Heart left ventricle (tissue), 16 donors: Measurements from ENCODE around the gene KLF2. TPM values are rescaled to one million over a fixed set of nuclear protein-coding genes. Genes with fewer than 3 reads are reported as not detected.

Source experiments
- ATAC-seq, 4 donors: fragments of 200-7000 bp; cut with Tn5 transposase; one replicate each; pipeline ENCODE4 v1.9.1; 2020 to 2022; ENCODE audit warnings: moderate library complexity in 4 of 4, mild to moderate bottlenecking in 3 of 4, moderate number of reproducible peaks in 1 of 4
- DNase-seq, 5 donors: peaks; one replicate each; pipeline ENCODE4 v3.0.0-alpha.2; 2020
- H3K27ac ChIP-seq, 12 donors: fragments of 200-600 bp; sonication (generic) in 4 of 12; one replicate each; pipeline versions ENCODE4 v1.5.0 to v1.8.0; 2016 to 2022; ENCODE audit warnings: mild to moderate bottlenecking in 2 of 12
- H3K27me3 ChIP-seq, 9 donors: fragments of 200-600 bp; sonication (generic) in 2 of 9; one replicate each; pipeline versions ENCODE4 v1.5.1 to v1.8.0; 2016 to 2022; ENCODE audit warnings: mild to moderate bottlenecking in 3 of 9
- H3K36me3 ChIP-seq, 9 donors: fragments of 200-600 bp; sonication (generic) in 2 of 9; one replicate each; pipeline versions ENCODE4 v1.5.0 to v1.8.0; 2018 to 2022; ENCODE audit warnings: mild to moderate bottlenecking in 2 of 9
- H3K4me1 ChIP-seq, 12 donors: fragments of 200-600 bp; sonication (generic) in 4 of 12; one replicate each; pipeline versions ENCODE4 v1.5.0 to v1.8.0; 2016 to 2022; ENCODE audit warnings: mild to moderate bottlenecking in 3 of 12
- H3K4me3 ChIP-seq, 12 donors: fragments of 200-600 bp; sonication (generic) in 4 of 12; one replicate each; pipeline versions ENCODE4 v1.5.0 to v1.8.0; 2017 to 2022; ENCODE audit warnings: mild to moderate bottlenecking in 9 of 12, moderate library complexity in 4 of 12
- H3K9me3 ChIP-seq, 12 donors: fragments of 200-600 bp; sonication (generic) in 4 of 12; one replicate each; pipeline versions ENCODE4 v1.5.0 to v1.8.0; 2016 to 2022; ENCODE audit warnings: mild to moderate bottlenecking in 1 of 12
- CTCF ChIP-seq, 12 donors: fragments of 200-600 bp; sonication (generic) in 4 of 12; IDR thresholded peaks; one replicate each; pipeline versions ENCODE4 v1.5.0 to v1.8.0; 2018 to 2022; ENCODE audit warnings: antibody characterized with exemption in 12 of 12, mild to moderate bottlenecking in 5 of 12
- POLR2A ChIP-seq, 2 donors: fragments of 450-650 bp; IDR thresholded peaks; one replicate each; pipeline ENCODE4 v1.6.1; 2017; ENCODE audit warnings: antibody characterized with exemption in 2 of 2, mild to moderate bottlenecking in 2 of 2, moderate library complexity in 2 of 2
- WGBS, 4 donors: extraction: QIAGEN DNeasy Blood & Tissue Kit in 2 of 4; methylation state at CpG; one replicate each; pipeline versions ENCODE4 v1.1.5 to v1.1.7; 2013 to 2018; 5-methylcytosine and 5-hydroxymethylcytosine counted together
- intact Hi-C, 10 donors: fragments of 100-400 bp; cut with DNase I; formaldehyde crosslinking; loops; one replicate each; pipeline versions ENCODE4 v1.11.1 to v1.14.2; 2022
- polyA plus RNA-seq, 2 donors: library from polyadenylated mRNA; stranded (reverse); fragments of 200-250 nt; gene quantifications; one replicate each; pipeline ENCODE4 v1.2.3, GENCODE V29; 2013
- total RNA-seq, 9 donors: library from RNA; depleted of rRNA in 2 of 9; stranded (reverse); fragments of >200 nt in 2 of 9; fragmentation: NEBNext Ultra II Directional in 3 of 9; extraction: Animal tissue kit (Norgen Biotek cat#: 25700) in 3 of 9; gene quantifications; one replicate each; pipeline versions ENCODE4 v1.1.0 to v1.2.4, GENCODE V29; 2016 to 2023
- donor health status: ischemic (EF 13 %, LVEDD 7.1; RV severe dilation, severe dysfunction).
- donor health status: healthy with polysubstance abuse.
- donor health status: DM: no; HTN: yes; CAD: no.
- donor health status: DM: no; HTN: no; CAD: no.
- donor health status: ischemic (EF 25% LVEDD 6.9; RV normal size, moderate dysfunction).
- donor health status: ischemic (EF 25% LVEDD 5.7; RV mildly dilated, moderate dysfunction).
- donor health status: healthy.
- donor health status: DM: yes; HTN: yes; CAD: no.
- donor health status: ischemic (EF 35%, LVEDD 5.7; RV mildly dilated, moderate dysfunction).
- donor health status: nonischemic (EF 11% LVEDD 7.7; RV severe dilation, severe dysfunction).
- donor health status: DM: yes; HTN: yes; CAD: no.
- donor health status: PGD.
- donor health status: ischemic (EF 29% LVEDD 5.4; RV normal size, mild dysfunction).
- donor health status: nonischemic (EF 23%, LVEDD 6.1; RV moderate dilation, normal function).

The KLF2 gene
- total and polyA plus RNA-seq, 11 donors: 14.4 to 87.2 (median 37.8) TPM

DNA sequence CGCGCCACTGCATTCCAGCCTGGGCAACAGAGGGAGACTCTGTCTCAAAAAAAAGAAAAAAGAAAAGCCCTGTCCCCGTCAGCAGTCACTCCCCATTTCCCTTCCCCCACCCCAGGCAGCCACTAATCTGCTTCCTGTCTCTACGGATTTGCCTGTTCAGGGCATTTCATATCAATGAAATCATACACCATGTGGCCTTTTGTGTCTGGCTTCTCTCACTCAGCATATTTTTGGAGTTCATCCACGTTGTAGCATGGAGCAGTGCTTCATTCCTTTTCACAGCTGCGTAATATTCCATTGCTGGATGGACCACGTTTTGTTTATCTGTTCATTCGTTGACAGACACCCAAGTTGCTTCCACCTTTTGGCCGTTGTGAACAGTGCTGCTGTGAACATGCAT lies 36.1 kb upstream of the KLF2 start:
- Histone ChIP-seq H3K9me3 (peaks cover 0 to 4% (median 0%) of the 10 kb centered on the region in 12 donors), H3K27ac (peak overlapping the region in 3 of 12 donors; percentile 17 to 98 (median 28)), H3K4me3 (no peak overlapping the region), H3K27me3 (no peaks in the 10 kb centered on the region), H3K36me3 (no peaks in the 10 kb centered on the region), H3K4me1 (peaks cover 3 to 81% (median 43%) of the 10 kb centered on the region in 12 donors)
- DNase-seq (peak in 2 of 5 donors; percentile 53 to 54), ATAC-seq (no peak)
- WGBS, 4 donors: 56 to 68% (median 58%) methylated on average over 9 of the region's 9 CpGs
- TF ChIP-seq CTCF (IDR thresholded peaks at IDR 0.05) (no peak), POLR2A (IDR thresholded peaks at IDR 0.05) (no peak)
- intact Hi-C loops: loop anchor here in 4 of 10 donors (5.0 kb wide), 2 partner anchors 34 to 41 kb away; partner anchors contain the start of gene KLF2 (in 4 of the 4)

- DNase-seq (no peak), ATAC-seq (no peak)
- no peak for TF ChIP-seq POLR2A (IDR thresholded peaks at IDR 0.05)
- TF ChIP-seq CTCF (IDR thresholded peaks at IDR 0.05): no peak
- Histone ChIP-seq H3K4me3 (no peak overlapping the region), H3K4me1 (peaks cover 1 to 79% (median 41%) of the 10 kb centered on the region in 12 donors), H3K36me3 (no peaks in the 10 kb centered on the region), H3K27ac (peak overlapping the region in 8 of 12 donors; percentile 54 to 93 (median 78)), H3K9me3 (peaks cover 0 to 4% (median 0%) of the 10 kb centered on the region in 12 donors), H3K27me3 (no peaks in the 10 kb centered on the region)
- 65 to 80% (median 78%) methylated on average over 7 of the region's 7 CpGs for WGBS, 4 donors
- intact Hi-C loops: loop anchor here in 4 of 10 donors (5.0 kb wide), 2 partner anchors 33 to 42 kb away; partner anchors contain the start of gene KLF2 (in 4 of the 4)
These were observed 35.0 kb upstream of the KLF2 start for GRCh38 chr19:16289594-16289993.

DNA sequence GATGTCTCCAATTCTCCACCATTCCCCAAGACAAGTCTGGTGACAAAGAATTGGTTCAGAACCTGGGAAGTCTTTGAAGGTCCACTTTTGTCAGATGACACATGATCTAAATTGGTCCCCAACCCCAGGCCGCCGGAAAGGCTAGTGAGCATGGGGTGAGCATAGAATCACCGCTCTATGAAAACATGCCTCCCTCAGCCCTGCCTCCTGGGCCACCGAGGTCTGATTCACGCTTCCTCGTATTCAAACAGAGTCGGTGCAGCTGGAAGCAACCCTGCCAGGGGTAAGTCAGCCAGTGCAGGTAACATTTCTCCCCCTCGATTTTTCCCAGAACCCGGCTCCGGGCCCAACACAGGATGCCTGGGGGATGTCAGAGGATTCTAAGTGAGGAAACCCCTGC lies 33.9 kb upstream of the KLF2 start:
- TF ChIP-seq CTCF (IDR thresholded peaks at IDR 0.05): no peak
- peak in 1 of 2 donors; percentile 41 for TF ChIP-seq POLR2A (IDR thresholded peaks at IDR 0.05)
- peak in 3 of 5 donors; percentile 46 to 63 (median 54) for DNase-seq
- peaks cover 0 to 69% (median 36%) of the 10 kb centered on the region in 12 donors for H3K4me1 ChIP-seq
- H3K9me3 ChIP-seq: peaks cover 0 to 4% (median 0%) of the 10 kb centered on the region in 12 donors
- no peak overlapping the region for H3K4me3 ChIP-seq
- 64 to 70% (median 68%) methylated on average over 7 to 10 of the region's 10 CpGs for whole genome bisulfite sequencing, 4 donors
- H3K36me3 ChIP-seq: no peaks in the 10 kb centered on the region
- ATAC-seq: peak in 3 of 4 donors; percentile 4 to 61 (median 49)
- peak overlapping the region in 11 of 12 donors; percentile 52 to 93 (median 78) for H3K27ac ChIP-seq
- intact Hi-C loops: loop anchor here in 1 of 10 donors (5.0 kb wide), 1 partner anchor 33 kb away; no protein-coding TSS in a partner anchor
- no peaks in the 10 kb centered on the region for H3K27me3 ChIP-seq
